T-cell (primary cell): Measurements from ENCODE around the gene FLNB. TPM values are rescaled to one million over a fixed set of nuclear protein-coding genes. Genes with fewer than 3 reads are reported as not detected.

Experiments used
- ATAC-seq, 4 experiments: fragments of 200-7000 bp in 3 of 4; fragments of 150-1000 bp in 1 of 4; cut with Tn5 transposase; replicated peaks in 1 of 4; 1 replicate in 3 of 4; 2 replicates in 1 of 4; pipeline ENCODE4 v1.10.0; 2021; ENCODE audit warnings: moderate library complexity in 3 of 4, mild to moderate bottlenecking in 2 of 4, moderate number of reproducible peaks in 1 of 4
- CTCF ChIA-PET, 2 donors: fragments of 300-600 bp; sonication (Branson Sonifier 250); formaldehyde crosslinking; loops; one replicate each; lab custom pipeline; 2022; ENCODE audit warnings: antibody characterized with exemption in 2 of 2; lab: Charles Lee
- POLR2A ChIA-PET, 2 donors: fragments of 300-600 bp; sonication (Branson Sonifier 250); formaldehyde crosslinking; loops; one replicate each; lab custom pipeline; 2022; ENCODE audit warnings: antibody characterized with exemption in 2 of 2; lab: Charles Lee
- DNase-seq, 35 experiments: peaks; one replicate each; pipeline versions ENCODE4 v3.0.0 to v3.0.0-alpha.2; 2013 to 2023
- H3K27ac ChIP-seq: one replicate; pipeline ENCODE4 v1.5.1; 2013; ENCODE audit warnings: low read length
- H3K27me3 ChIP-seq, 2 experiments: replicated peaks in 1 of 2; 1 replicate in 1 of 2; 2 replicates in 1 of 2; pipeline versions ENCODE4 v1.6.1 to v1.7.0; 2013; ENCODE audit warnings: low read length in 1 of 2, mixed read lengths in 1 of 2; ENCODE audit not compliant: control insufficient read depth in 2 of 2, insufficient read depth in 2 of 2; ENCODE audit errors: extremely low read depth in 1 of 2
- H3K36me3 ChIP-seq, 2 donors: 1 replicate in 1 of 2; 2 replicates in 1 of 2; pipeline versions ENCODE4 v1.6.1 to v1.7.0; 2013; ENCODE audit warnings: low read length in 1 of 2; ENCODE audit not compliant: control insufficient read depth in 2 of 2, insufficient read depth in 1 of 2; ENCODE audit errors: extremely low read depth in 1 of 2
- H3K4me1 ChIP-seq, 2 experiments: 1 replicate in 1 of 2; 2 replicates in 1 of 2; pipeline versions ENCODE4 v1.6.1 to v1.7.0; 2013; ENCODE audit warnings: low read length in 2 of 2, mixed read lengths in 1 of 2; ENCODE audit not compliant: insufficient read depth in 2 of 2, control insufficient read depth in 1 of 2; ENCODE audit errors: extremely low read depth in 1 of 2
- H3K4me3 ChIP-seq, 2 donors: 1 replicate in 1 of 2; 2 replicates in 1 of 2; pipeline versions ENCODE4 v1.5.1 to v1.7.0; 2013; ENCODE audit warnings: mild to moderate bottlenecking in 2 of 2, low read length in 1 of 2, moderate library complexity in 1 of 2; ENCODE audit not compliant: control insufficient read depth in 1 of 2; ENCODE audit errors: extremely low read depth in 1 of 2
- H3K9me3 ChIP-seq: 2 replicates; pipeline ENCODE4 v1.7.0; 2013
- H3K27ac Mint-ChIP-seq, 2 donors: one replicate each; pipeline ENCODE4 v1.8.0; 2020 to 2021; ENCODE audit warnings: mild to moderate bottlenecking in 2 of 2, mixed read lengths in 2 of 2
- H3K27me3 Mint-ChIP-seq, 2 donors: one replicate each; pipeline ENCODE4 v1.8.0; 2021 to 2022; ENCODE audit warnings: mixed read lengths in 2 of 2
- H3K36me3 Mint-ChIP-seq: one replicate; pipeline ENCODE4 v1.8.0; 2021; ENCODE audit warnings: mixed read lengths
- H3K4me1 Mint-ChIP-seq, 3 donors: one replicate each; pipeline ENCODE4 v1.8.0; 2020 to 2022; ENCODE audit warnings: mixed read lengths in 3 of 3, mild to moderate bottlenecking in 1 of 3
- H3K4me3 Mint-ChIP-seq, 3 donors: one replicate each; pipeline ENCODE4 v1.8.0; 2020 to 2022; ENCODE audit warnings: mild to moderate bottlenecking in 3 of 3, mixed read lengths in 3 of 3, moderate library complexity in 3 of 3
- H3K9me3 Mint-ChIP-seq, 3 donors: one replicate each; pipeline ENCODE4 v1.8.0; 2020 to 2022; ENCODE audit warnings: mixed read lengths in 3 of 3
- WGBS: methylation state at CpG from one replicate; pipeline ENCODE4 v1.1.5; 2013; ENCODE audit warnings: missing lambda C conversion rate; ENCODE audit not compliant: insufficient coverage; 5-methylcytosine and 5-hydroxymethylcytosine counted together
- total RNA-seq, 35 experiments: library from RNA in 6 of 35; stranded (reverse) in 6 of 35; fragments of 120-200 nt in 1 of 35; gene quantifications; one replicate each; pipeline versions ENCODE4 v1.2.1 to v1.2.4 and lab custom pipeline; 2013 to 2026

The FLNB gene
- total RNA-seq, 5 donors from 2014 or later (not counting 1 experiment from before 2014, with no cell fraction given), result 37.0 to 79.7 (median 39.4) TPM

DNA sequence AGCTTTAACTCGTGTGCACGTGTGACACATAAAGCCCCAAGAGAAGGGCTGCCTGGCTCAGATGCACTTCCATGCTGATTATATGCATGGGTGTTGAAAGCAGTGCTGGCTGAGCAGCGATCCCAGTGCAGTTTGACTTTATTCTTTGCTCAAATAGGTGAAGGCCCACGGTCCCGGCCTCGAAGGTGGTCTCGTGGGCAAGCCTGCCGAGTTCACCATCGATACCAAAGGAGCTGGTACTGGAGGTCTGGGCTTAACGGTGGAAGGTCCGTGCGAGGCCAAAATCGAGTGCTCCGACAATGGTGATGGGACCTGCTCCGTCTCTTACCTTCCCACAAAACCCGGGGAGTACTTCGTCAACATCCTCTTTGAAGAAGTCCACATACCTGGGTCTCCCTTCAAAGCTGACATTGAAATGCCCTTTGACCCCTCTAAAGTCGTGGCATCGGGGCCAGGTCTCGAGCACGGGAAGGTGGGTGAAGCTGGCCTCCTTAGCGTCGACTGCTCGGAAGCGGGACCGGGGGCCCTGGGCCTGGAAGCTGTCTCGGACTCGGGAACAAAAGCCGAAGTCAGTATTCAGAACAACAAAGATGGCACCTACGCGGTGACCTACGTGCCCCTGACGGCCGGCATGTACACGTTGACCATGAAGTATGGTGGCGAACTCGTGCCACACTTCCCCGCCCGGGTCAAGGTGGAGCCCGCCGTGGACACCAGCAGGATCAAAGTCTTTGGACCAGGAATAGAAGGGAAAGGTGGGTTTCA is 114.9 kb downstream of the FLNB start:
- H3K27me3 ChIP-seq, result no peaks in the 10 kb centered on the region
- WGBS, result 97% methylated on average over 35 of the region's 41 CpGs
- ATAC-seq (no peak), DNase-seq (no peak)
- POLR2A ChIA-PET, result interaction anchor here in 1 of 2 donors (0.5 to 0.7 kb wide), 3 partner anchors 76 to 105 kb away, joined by 3 to 5 read pairs (median 4); no protein-coding TSS in a partner anchor
- H3K4me3 Mint-ChIP-seq, result no peak overlapping the region
- H3K36me3 Mint-ChIP-seq, result peaks cover 79% of the 10 kb centered on the region
- H3K36me3 ChIP-seq, result peaks cover 12 to 57% of the 10 kb centered on the region in 2 donors
- H3K27ac Mint-ChIP-seq, result no peak overlapping the region
- H3K4me1 Mint-ChIP-seq, result peaks cover 0 to 3% (median 2%) of the 10 kb centered on the region in 3 donors
- no peaks in the 10 kb centered on the region for H3K4me1 ChIP-seq
- CTCF ChIA-PET, result interaction anchor here in 1 of 2 donors (0.6 kb wide), 1 partner anchor 13 kb away, joined by 4 read pairs; no protein-coding TSS in a partner anchor
- H3K27ac ChIP-seq, result no peak overlapping the region
- no peaks in the 10 kb centered on the region for H3K9me3 Mint-ChIP-seq
- H3K4me3 ChIP-seq, result no peak overlapping the region
- H3K9me3 ChIP-seq, result no peaks in the 10 kb centered on the region
- no peaks in the 10 kb centered on the region for H3K27me3 Mint-ChIP-seq

DNA sequence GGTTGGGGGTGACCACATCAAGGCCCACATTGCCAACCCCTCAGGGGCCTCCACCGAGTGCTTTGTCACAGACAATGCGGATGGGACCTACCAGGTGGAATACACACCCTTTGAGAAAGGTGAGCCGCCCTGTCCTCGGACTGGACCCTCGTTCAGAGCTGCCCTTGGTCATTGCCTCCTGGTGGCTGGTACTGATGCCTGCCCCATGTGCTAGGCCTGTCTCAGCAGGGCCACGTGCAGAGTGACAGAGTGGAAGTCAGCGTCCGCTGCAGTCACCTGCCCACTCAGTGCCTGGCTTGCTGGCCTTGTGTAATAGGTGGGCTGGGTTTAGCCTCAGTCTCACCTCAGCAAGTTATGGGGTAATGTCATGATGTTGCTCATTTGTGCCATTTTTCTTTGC is 116.2 kb downstream of the FLNB start:
- CTCF ChIA-PET, result no interaction called here
- Mint-ChIP-seq H3K4me1 (peaks cover 5 to 8% (median 7%) of the 10 kb centered on the region in 3 donors), H3K36me3 (peaks cover 83% of the 10 kb centered on the region), H3K4me3 (no peak overlapping the region), H3K27ac (no peak overlapping the region), H3K9me3 (no peaks in the 10 kb centered on the region), H3K27me3 (no peaks in the 10 kb centered on the region)
- no peak for DNase-seq
- Histone ChIP-seq H3K27me3 (no peaks in the 10 kb centered on the region), H3K9me3 (no peaks in the 10 kb centered on the region), H3K27ac (no peak overlapping the region), H3K4me1 (peaks cover 0 to 3% of the 10 kb centered on the region in 2 experiments), H3K36me3 (peaks cover 12 to 47% of the 10 kb centered on the region in 2 donors), H3K4me3 (no peak overlapping the region)
- WGBS, result 94% methylated on average over 8 of the region's 8 CpGs
- POLR2A ChIA-PET, result no interaction called here
- no peak for ATAC-seq

DNA sequence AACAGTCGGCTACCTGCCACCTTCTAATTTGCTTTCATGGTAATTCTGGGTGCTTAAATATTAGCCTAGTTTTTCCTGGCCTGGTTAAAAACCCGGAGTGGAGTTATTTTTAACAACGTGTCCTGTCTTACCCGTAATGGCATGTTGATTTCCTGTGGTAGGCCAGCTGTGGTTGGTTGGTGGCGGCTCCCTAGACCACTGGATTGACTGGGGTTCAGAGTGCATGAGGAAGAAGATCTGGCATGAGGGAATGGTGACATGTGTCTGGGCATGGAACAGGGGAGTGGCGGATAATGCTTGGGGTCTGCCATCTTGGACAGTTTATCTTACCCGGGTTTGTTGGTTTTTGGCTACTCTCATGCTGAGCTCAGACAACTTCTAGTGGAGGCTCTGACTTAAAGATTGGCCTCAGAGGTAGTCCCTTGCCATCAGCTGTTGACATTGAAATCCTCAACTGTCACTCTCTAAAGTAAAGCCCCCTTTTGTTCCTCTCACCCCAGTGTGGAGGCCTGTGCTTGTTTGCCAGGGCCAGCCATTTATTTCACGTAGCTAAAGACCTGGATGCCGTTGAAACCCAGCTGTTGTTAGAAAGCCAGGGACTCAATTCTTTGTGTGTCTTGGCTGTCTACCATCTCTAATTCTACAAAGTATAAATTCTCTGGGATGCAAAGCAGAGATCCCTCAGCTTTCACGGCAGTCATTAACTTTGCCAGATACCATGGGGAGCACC is 121.0 kb downstream of the FLNB start:
- CTCF ChIA-PET, result interaction anchor here in 1 of 2 donors (0.6 kb wide), 1 partner anchor 113 kb away, joined by 3 read pairs; no protein-coding TSS in a partner anchor
- H3K36me3 ChIP-seq, result peaks cover 15 to 32% of the 10 kb centered on the region in 2 donors

DNA sequence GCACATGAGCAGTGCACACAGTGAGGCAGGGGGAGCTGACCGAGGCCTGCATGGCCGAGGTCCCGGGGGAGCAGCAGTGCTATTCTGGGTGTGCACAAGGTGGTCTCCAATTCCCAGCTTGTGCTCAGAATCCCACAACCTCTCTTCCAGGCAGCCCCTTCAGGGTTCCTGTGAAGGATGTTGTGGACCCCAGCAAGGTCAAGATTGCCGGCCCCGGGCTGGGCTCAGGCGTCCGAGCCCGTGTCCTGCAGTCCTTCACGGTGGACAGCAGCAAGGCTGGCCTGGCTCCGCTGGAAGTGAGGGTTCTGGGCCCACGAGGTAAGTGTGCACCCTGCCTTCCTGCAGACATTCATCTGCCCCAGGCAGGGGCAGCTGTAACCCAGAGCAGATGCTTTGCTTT is 122.4 kb downstream of the FLNB start:
- Histone ChIP-seq H3K27me3 (no peaks in the 10 kb centered on the region), H3K4me1 (peaks cover 0 to 3% of the 10 kb centered on the region in 2 experiments), H3K27ac (no peak overlapping the region), H3K4me3 (no peak overlapping the region), H3K36me3 (peaks cover 23 to 25% of the 10 kb centered on the region in 2 donors), H3K9me3 (no peaks in the 10 kb centered on the region)
- no peak for DNase-seq
- Mint-ChIP-seq H3K27ac (no peak overlapping the region), H3K4me3 (no peak overlapping the region), H3K9me3 (no peaks in the 10 kb centered on the region), H3K27me3 (no peaks in the 10 kb centered on the region), H3K36me3 (peaks cover 75% of the 10 kb centered on the region), H3K4me1 (peaks cover 5 to 7% (median 5%) of the 10 kb centered on the region in 3 donors)
- ChIA-PET POLR2A (interaction anchor here in 1 of 2 donors (0.6 kb wide), 1 partner anchor 976 kb away, joined by 3 read pairs; no protein-coding TSS in a partner anchor), CTCF (interaction anchor here (0.5 to 0.6 kb wide), 2 partner anchors 106 to 438 kb away, joined by 3 to 4 read pairs; no protein-coding TSS in a partner anchor)
- no peak for ATAC-seq
- 96% methylated on average over 8 of the region's 11 CpGs for WGBS

More for the DNA sequence above, 121.0 kb downstream of the FLNB start:
- no peaks in the 10 kb centered on the region for H3K9me3 ChIP-seq
- POLR2A ChIA-PET, result no interaction called here
- H3K4me1 Mint-ChIP-seq, result peaks cover 5 to 7% (median 5%) of the 10 kb centered on the region in 3 donors
- DNase-seq (no peak), ATAC-seq (no peak)
- H3K4me3 Mint-ChIP-seq, result no peak overlapping the region
- H3K27ac ChIP-seq, result no peak overlapping the region
- WGBS, result 64% methylated on average over 8 of the region's 10 CpGs
- H3K36me3 Mint-ChIP-seq, result peaks cover 79% of the 10 kb centered on the region
- no peak overlapping the region for H3K27ac Mint-ChIP-seq
- H3K4me3 ChIP-seq, result no peak overlapping the region
- H3K9me3 Mint-ChIP-seq, result no peaks in the 10 kb centered on the region
- H3K4me1 ChIP-seq, result peaks cover 0 to 3% of the 10 kb centered on the region in 2 experiments
- H3K27me3 ChIP-seq, result no peaks in the 10 kb centered on the region
- H3K27me3 Mint-ChIP-seq, result no peaks in the 10 kb centered on the region

DNA sequence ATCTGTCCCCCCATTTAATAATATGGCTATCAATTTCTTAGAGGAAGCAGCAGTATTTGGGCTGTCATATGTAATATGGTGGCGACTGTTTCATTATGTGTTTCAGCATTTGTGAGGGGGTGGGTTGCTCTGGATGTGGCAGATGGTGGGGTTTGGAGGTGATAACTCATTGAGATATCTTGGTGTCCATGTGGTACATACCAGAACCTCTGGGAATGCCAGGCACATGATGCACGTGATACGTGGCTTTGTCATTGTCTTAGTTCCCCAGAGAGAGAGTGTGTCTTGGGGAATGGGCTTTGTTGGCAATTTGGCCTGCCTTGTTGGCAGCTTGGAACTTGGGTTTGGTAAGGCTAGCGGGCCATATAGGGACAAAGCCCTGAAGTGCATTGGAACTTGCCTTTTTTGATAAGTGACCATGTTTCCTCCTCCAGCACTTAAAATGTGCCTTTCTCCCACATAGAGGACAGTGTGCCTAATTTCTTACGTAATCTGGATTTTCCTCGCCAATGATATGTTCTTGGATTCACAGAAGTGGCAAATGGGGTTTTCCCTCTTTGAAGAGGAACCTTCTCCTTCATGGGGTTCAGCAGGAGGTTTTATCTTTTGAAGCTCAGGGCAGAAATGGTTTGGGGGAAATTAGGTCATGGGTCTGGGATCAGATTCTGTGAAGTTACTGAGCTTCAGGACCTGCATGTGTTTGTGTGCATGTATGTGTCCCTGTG is 123.0 kb downstream of the FLNB start:
- no peak for DNase-seq
- ATAC-seq, result no peak
- ChIA-PET CTCF (interaction anchor here in 1 of 2 donors (0.6 kb wide), 1 partner anchor 106 kb away, joined by 4 read pairs; no protein-coding TSS in a partner anchor), POLR2A (interaction anchor here in 1 of 2 donors (0.6 kb wide), 1 partner anchor 977 kb away, joined by 3 read pairs; no protein-coding TSS in a partner anchor)
- no peaks in the 10 kb centered on the region for H3K9me3 Mint-ChIP-seq
- no peaks in the 10 kb centered on the region for H3K27me3 Mint-ChIP-seq
- 93% methylated on average over 4 of the region's 6 CpGs for WGBS
- Histone ChIP-seq H3K4me3 (no peak overlapping the region), H3K27me3 (no peaks in the 10 kb centered on the region), H3K36me3 (peaks cover 24 to 32% of the 10 kb centered on the region in 2 donors), H3K9me3 (no peaks in the 10 kb centered on the region), H3K27ac (no peak overlapping the region), H3K4me1 (peaks cover 0 to 3% of the 10 kb centered on the region in 2 experiments)
- H3K36me3 Mint-ChIP-seq, result peaks cover 77% of the 10 kb centered on the region
- H3K27ac Mint-ChIP-seq, result no peak overlapping the region
- peaks cover 5 to 7% (median 5%) of the 10 kb centered on the region in 3 donors for H3K4me1 Mint-ChIP-seq
- H3K4me3 Mint-ChIP-seq, result no peak overlapping the region
